ENCODE results near the gene EHBP1. TPM values are rescaled to one million over a fixed set of nuclear protein-coding genes. Genes with fewer than 3 reads are reported as not detected.

EHBP1 gene
- total and polyA plus RNA-seq, 2 experiments from 2014 or later = 27.2 to 47.9 TPM

DNA sequence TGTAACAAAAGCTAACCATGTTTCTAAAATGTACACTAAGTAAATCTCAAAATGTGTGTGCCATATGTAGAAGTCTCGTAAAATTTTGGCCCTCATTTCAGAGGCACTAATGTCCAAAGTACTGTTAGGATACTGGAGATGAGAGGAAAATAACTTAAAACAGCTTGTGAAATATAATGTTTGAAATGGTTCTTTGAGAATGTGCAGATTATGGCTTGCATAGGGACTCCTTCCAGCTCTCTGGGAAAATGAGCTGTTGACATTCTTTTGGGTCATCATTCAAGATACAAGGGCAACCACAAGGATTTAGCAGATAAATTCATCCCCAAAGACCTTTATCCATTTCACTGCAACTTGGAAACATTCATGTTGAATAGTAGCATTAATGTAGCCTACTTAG is 307.0 kb downstream of the EHBP1 start (continued):
- TF ChIP-seq, protein P1, sequence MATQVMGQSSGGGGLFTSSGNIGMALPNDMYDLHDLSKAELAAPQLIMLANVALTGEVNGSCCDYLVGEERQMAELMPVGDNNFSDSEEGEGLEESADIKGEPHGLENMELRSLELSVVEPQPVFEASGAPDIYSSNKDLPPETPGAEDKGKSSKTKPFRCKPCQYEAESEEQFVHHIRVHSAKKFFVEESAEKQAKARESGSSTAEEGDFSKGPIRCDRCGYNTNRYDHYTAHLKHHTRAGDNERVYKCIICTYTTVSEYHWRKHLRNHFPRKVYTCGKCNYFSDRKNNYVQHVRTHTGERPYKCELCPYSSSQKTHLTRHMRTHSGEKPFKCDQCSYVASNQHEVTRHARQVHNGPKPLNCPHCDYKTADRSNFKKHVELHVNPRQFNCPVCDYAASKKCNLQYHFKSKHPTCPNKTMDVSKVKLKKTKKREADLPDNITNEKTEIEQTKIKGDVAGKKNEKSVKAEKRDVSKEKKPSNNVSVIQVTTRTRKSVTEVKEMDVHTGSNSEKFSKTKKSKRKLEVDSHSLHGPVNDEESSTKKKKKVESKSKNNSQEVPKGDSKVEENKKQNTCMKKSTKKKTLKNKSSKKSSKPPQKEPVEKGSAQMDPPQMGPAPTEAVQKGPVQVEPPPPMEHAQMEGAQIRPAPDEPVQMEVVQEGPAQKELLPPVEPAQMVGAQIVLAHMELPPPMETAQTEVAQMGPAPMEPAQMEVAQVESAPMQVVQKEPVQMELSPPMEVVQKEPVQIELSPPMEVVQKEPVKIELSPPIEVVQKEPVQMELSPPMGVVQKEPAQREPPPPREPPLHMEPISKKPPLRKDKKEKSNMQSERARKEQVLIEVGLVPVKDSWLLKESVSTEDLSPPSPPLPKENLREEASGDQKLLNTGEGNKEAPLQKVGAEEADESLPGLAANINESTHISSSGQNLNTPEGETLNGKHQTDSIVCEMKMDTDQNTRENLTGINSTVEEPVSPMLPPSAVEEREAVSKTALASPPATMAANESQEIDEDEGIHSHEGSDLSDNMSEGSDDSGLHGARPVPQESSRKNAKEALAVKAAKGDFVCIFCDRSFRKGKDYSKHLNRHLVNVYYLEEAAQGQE (IDR thresholded peaks at IDR 0.05; ENCODE audit: unreplicated experiment) = no peak
- TF ChIP-seq CREB1 (CRISPR knock-in tag; IDR thresholded peaks at IDR 0.05; ENCODE audit: low read depth) (no peak), EZH2phosphoT487 (IDR thresholded peaks at IDR 0.05; ENCODE audit: unreplicated experiment) (no peak), JUNB (IDR thresholded peaks at IDR 0.05; ENCODE audit: unreplicated experiment) (no peak), POLR2AphosphoS5 (IDR thresholded peaks at IDR 0.05; ENCODE audit: low read depth) (no peak), STAT1 (IDR thresholded peaks at IDR 0.05; ENCODE audit: unreplicated experiment) (no peak), ZNF331 (CRISPR knock-in tag; IDR thresholded peaks at IDR 0.05; ENCODE audit: low read depth) (no peak), ZNF114 (CRISPR knock-in tag; IDR thresholded peaks at IDR 0.05) (no peak)
- TF ChIP-seq, protein P2, sequence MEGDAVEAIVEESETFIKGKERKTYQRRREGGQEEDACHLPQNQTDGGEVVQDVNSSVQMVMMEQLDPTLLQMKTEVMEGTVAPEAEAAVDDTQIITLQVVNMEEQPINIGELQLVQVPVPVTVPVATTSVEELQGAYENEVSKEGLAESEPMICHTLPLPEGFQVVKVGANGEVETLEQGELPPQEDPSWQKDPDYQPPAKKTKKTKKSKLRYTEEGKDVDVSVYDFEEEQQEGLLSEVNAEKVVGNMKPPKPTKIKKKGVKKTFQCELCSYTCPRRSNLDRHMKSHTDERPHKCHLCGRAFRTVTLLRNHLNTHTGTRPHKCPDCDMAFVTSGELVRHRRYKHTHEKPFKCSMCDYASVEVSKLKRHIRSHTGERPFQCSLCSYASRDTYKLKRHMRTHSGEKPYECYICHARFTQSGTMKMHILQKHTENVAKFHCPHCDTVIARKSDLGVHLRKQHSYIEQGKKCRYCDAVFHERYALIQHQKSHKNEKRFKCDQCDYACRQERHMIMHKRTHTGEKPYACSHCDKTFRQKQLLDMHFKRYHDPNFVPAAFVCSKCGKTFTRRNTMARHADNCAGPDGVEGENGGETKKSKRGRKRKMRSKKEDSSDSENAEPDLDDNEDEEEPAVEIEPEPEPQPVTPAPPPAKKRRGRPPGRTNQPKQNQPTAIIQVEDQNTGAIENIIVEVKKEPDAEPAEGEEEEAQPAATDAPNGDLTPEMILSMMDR (conservative IDR thresholded peaks at IDR 0.05; ENCODE audit: low read depth in 2 of 2) = no peak
- TF ChIP-seq, protein P3, sequence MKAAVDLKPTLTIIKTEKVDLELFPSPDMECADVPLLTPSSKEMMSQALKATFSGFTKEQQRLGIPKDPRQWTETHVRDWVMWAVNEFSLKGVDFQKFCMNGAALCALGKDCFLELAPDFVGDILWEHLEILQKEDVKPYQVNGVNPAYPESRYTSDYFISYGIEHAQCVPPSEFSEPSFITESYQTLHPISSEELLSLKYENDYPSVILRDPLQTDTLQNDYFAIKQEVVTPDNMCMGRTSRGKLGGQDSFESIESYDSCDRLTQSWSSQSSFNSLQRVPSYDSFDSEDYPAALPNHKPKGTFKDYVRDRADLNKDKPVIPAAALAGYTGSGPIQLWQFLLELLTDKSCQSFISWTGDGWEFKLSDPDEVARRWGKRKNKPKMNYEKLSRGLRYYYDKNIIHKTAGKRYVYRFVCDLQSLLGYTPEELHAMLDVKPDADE (IDR thresholded peaks at IDR 0.05) = no peak

DNA sequence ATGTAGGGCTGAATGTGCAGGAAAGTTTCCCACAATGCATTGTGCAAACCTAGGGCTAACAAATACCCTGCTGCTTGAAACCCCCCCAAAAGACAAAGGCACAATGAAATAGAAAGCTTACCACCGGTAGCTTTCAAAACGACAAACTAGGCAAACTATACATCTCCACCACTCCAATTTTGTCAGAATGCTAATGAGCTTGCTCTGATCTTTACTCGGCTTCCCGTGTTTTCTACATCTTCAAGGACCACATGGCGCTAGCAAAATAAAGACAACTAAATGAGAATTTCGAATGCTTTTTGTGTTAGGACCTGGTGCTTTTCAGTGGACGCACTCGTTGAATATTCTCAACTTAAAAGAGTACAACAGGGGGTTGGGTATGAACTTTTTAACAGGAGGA is 307.9 kb downstream of the EHBP1 start:
- H3K79me2 ChIP-seq (replicated peaks; ENCODE audit: insufficient read depth) = no peaks in the 10 kb centered on the region
- ATAC-seq = no peak
- H3K27me3 Mint-ChIP-seq (ENCODE audit: insufficient read depth, low read depth, poor library complexity) = no peaks in the 10 kb centered on the region
- H3F3A ChIP-seq (replicated peaks; ENCODE audit: low read depth) = no peaks in the 10 kb centered on the region
- DNase-seq (ENCODE audit: low spot score) = no peak
- no peak overlapping the region for H3K27ac Mint-ChIP-seq
- H3K27ac ChIP-seq (ENCODE audit: low read depth) = no peak overlapping the region
- H3K36me3 Mint-ChIP-seq (ENCODE audit: low read depth) = no peaks in the 10 kb centered on the region
- peaks cover 35% of the 10 kb centered on the region for H3K4me1 Mint-ChIP-seq
- H3K4me3 Mint-ChIP-seq = no peak overlapping the region
- H3K4me3 ChIP-seq = no peak overlapping the region
- no peak for TF ChIP-seq EZH2phosphoT487 (IDR thresholded peaks at IDR 0.05; ENCODE audit: unreplicated experiment)
- TF ChIP-seq, protein P3 (IDR thresholded peaks at IDR 0.05) = no peak
- no peak for TF ChIP-seq POLR2AphosphoS5 (IDR thresholded peaks at IDR 0.05; ENCODE audit: low read depth)
- no peak for TF ChIP-seq EZH2 (IDR thresholded peaks at IDR 0.05; ENCODE audit: low read depth, unreplicated experiment)
- TF ChIP-seq, protein P1 (IDR thresholded peaks at IDR 0.05; ENCODE audit: unreplicated experiment) = no peak
- TF ChIP-seq, protein P2 (conservative IDR thresholded peaks at IDR 0.05; ENCODE audit: low read depth in 2 of 2) = no peak
- TF ChIP-seq ZNF114 (CRISPR knock-in tag; IDR thresholded peaks at IDR 0.05) = no peak
- no peak for TF ChIP-seq STAT1 (IDR thresholded peaks at IDR 0.05; ENCODE audit: unreplicated experiment)
- no peak for TF ChIP-seq NANOG (IDR thresholded peaks at IDR 0.05; ENCODE audit: borderline replicate concordance)
- no peak for TF ChIP-seq JUNB (IDR thresholded peaks at IDR 0.05; ENCODE audit: unreplicated experiment)
- no peak for TF ChIP-seq ZNF331 (CRISPR knock-in tag; IDR thresholded peaks at IDR 0.05; ENCODE audit: low read depth)
- no peaks in the 10 kb centered on the region for H3K9me3 Mint-ChIP-seq
- no peak overlapping the region for H3K4me2 ChIP-seq
- no peaks in the 10 kb centered on the region for H3K36me3 ChIP-seq (ENCODE audit: insufficient read depth)
- no peaks in the 10 kb centered on the region for H3K9me2 ChIP-seq (ENCODE audit: insufficient read depth)
- H3K27me3 ChIP-seq (ENCODE audit: insufficient read depth) = no peaks in the 10 kb centered on the region
- peaks cover 41% of the 10 kb centered on the region for H3K4me1 ChIP-seq (ENCODE audit: insufficient read depth)
- no peaks in the 10 kb centered on the region for H4K20me1 ChIP-seq (replicated peaks; ENCODE audit: insufficient read depth)
- H2AFZ ChIP-seq = no peak overlapping the region

Data from GM23338 (cell line).